Esophagus muscularis mucosa (tissue), 4 donors: ENCODE measurements around the gene TTC34.

ENCODE experiments used
- CTCF ChIP-seq, 3 experiments: fragments of 200-600 bp in 2 of 3; fragments of 450-650 bp in 1 of 3; sonication (generic) in 2 of 3; IDR thresholded peaks; one replicate each; pipeline ENCODE4 v1.5.1; 2017 to 2019; ENCODE audit warnings: antibody characterized with exemption in 3 of 3, mild to moderate bottlenecking in 2 of 3, moderate library complexity in 1 of 3
- EP300 ChIP-seq: sonication (generic); formaldehyde crosslinking; IDR thresholded peaks from one replicate; pipeline ENCODE4 v1.6.1; 2017; ENCODE audit warnings: antibody characterized with exemption
- POLR2A ChIP-seq: fragments of 450-650 bp; IDR thresholded peaks from one replicate; pipeline ENCODE4 v1.6.1; 2017; ENCODE audit warnings: antibody characterized with exemption, moderate library complexity, mild to moderate bottlenecking, low read depth
- POLR2AphosphoS5 ChIP-seq, 2 donors: sonication (generic); formaldehyde crosslinking; IDR thresholded peaks; one replicate each; pipeline ENCODE4 v1.6.1; 2017; ENCODE audit warnings: antibody characterized with exemption in 2 of 2

- TF ChIP-seq CTCF (IDR thresholded peaks at IDR 0.05), result no peak
- TF ChIP-seq POLR2AphosphoS5 (IDR thresholded peaks at IDR 0.05), result no peak
- no peak for TF ChIP-seq EP300
- TF ChIP-seq POLR2A, result no peak
These were observed 17.8 kb downstream of the TTC34 start for GRCh38 chr1:2783435-2784397.
